OCI-LY7 (cell line): ENCODE measurements around the gene TFEB.

ENCODE experiments used
- EZH2phosphoT487 ChIP-seq: fragments of 200-600 bp; sonication (generic); IDR thresholded peaks from 2 replicates; pipeline ENCODE4 v1.6.1; 2018; ENCODE audit warnings: low read depth, borderline replicate concordance, mild to moderate bottlenecking, mixed run types, antibody characterized with exemption, low read length, moderate library complexity, mixed read lengths
- TF ChIP-seq, protein P1 (sequence below): fragments of 200-600 bp; sonication (generic); conservative IDR thresholded peaks from 2 replicates; pipeline ENCODE4 v1.5.1; 2014; ENCODE audit warnings: mild to moderate bottlenecking, antibody characterized with exemption, low read length, moderate library complexity, mixed read lengths

GRCh38 chr6:41691426-41692079 is 43.9 kb downstream of the TFEB start:
- TF ChIP-seq, protein P1, sequence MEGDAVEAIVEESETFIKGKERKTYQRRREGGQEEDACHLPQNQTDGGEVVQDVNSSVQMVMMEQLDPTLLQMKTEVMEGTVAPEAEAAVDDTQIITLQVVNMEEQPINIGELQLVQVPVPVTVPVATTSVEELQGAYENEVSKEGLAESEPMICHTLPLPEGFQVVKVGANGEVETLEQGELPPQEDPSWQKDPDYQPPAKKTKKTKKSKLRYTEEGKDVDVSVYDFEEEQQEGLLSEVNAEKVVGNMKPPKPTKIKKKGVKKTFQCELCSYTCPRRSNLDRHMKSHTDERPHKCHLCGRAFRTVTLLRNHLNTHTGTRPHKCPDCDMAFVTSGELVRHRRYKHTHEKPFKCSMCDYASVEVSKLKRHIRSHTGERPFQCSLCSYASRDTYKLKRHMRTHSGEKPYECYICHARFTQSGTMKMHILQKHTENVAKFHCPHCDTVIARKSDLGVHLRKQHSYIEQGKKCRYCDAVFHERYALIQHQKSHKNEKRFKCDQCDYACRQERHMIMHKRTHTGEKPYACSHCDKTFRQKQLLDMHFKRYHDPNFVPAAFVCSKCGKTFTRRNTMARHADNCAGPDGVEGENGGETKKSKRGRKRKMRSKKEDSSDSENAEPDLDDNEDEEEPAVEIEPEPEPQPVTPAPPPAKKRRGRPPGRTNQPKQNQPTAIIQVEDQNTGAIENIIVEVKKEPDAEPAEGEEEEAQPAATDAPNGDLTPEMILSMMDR: no peak
- no peak for TF ChIP-seq EZH2phosphoT487
